Aorta (tissue), 5 donors: Measurements from ENCODE around the gene ARL3. TPM values are rescaled to one million over a fixed set of nuclear protein-coding genes. Genes with fewer than 3 reads are reported as not detected.

Source experiments
- ATAC-seq: fragments of 200-7000 bp; cut with Tn5 transposase; one replicate; pipeline ENCODE4 v1.9.1; 2022; ENCODE audit warnings: moderate library complexity; ENCODE audit not compliant: low FRiP score
- DNase-seq, 2 donors: peaks; one replicate each; pipeline ENCODE4 v3.0.0-alpha.2; 2020
- H3K27ac ChIP-seq, 2 donors: one replicate each; pipeline ENCODE4 v1.5.1; 2013; ENCODE audit warnings: low read length in 2 of 2, mild to moderate bottlenecking in 2 of 2, moderate library complexity in 2 of 2, control low read depth in 1 of 2, inconsistent platforms in 1 of 2, low read depth in 1 of 2
- H3K27me3 ChIP-seq, 2 donors: one replicate each; pipeline ENCODE4 v1.6.1; 2013; ENCODE audit warnings: control low read depth in 1 of 2, low read length in 1 of 2, mild to moderate bottlenecking in 1 of 2, moderate library complexity in 1 of 2; ENCODE audit not compliant: insufficient read depth in 2 of 2, control insufficient read depth in 1 of 2
- H3K36me3 ChIP-seq, 2 donors: one replicate each; pipeline ENCODE4 v1.6.1; 2013; ENCODE audit warnings: control low read depth in 1 of 2, low read length in 1 of 2, mild to moderate bottlenecking in 1 of 2; ENCODE audit not compliant: insufficient read depth in 2 of 2, control insufficient read depth in 1 of 2
- H3K4me1 ChIP-seq, 2 donors: one replicate each; pipeline ENCODE4 v1.6.1; 2013; ENCODE audit warnings: low read length in 2 of 2, control low read depth in 1 of 2, mild to moderate bottlenecking in 1 of 2, moderate library complexity in 1 of 2; ENCODE audit not compliant: insufficient read depth in 2 of 2, control insufficient read depth in 1 of 2
- H3K4me3 ChIP-seq, 2 donors: one replicate each; pipeline ENCODE4 v1.5.1; 2013; ENCODE audit warnings: low read length in 2 of 2, control low read depth in 1 of 2, mild to moderate bottlenecking in 1 of 2
- H3K9me3 ChIP-seq: one replicate; pipeline ENCODE4 v1.6.1; 2013; ENCODE audit warnings: mild to moderate bottlenecking, low read length; ENCODE audit not compliant: control insufficient read depth
- WGBS, 2 donors: extraction: QIAGEN DNeasy Blood & Tissue Kit; methylation state at CpG; one replicate each; pipeline ENCODE4 v1.1.7; 2013; 5-methylcytosine and 5-hydroxymethylcytosine counted together
- intact Hi-C, 2 donors: fragments of 100-400 bp; cut with DNase I; formaldehyde crosslinking; loops; one replicate each; pipeline versions ENCODE4 v1.14.2 to v1.15.0; 2022
- polyA plus RNA-seq, 2 donors: library from polyadenylated mRNA; stranded (reverse); fragments of 200-250 nt; gene quantifications; one replicate each; pipeline ENCODE4 v1.2.3, GENCODE V29; 2013
- total RNA-seq, 2 donors: library from RNA; stranded (reverse); fragmentation: NEBNext Ultra II Directional; extraction: Animal tissue kit (Norgen Biotek cat#: 25700); gene quantifications; one replicate each; pipeline ENCODE4 v1.2.1, GENCODE V29; 2021
- donor health status: healthy with polysubstance abuse.
- donor health status: Bipolar disorder and iron deficiency.
- donor health status: DM: no; HTN: no; CAD: no.
- donor health status: DM: no; HTN: no; CAD: no.
- donor health status: DM: yes; HTN: yes; CAD: no.

ARL3 gene
- total and polyA plus RNA-seq, 4 donors: 8.2 to 18.9 (median 13.0) TPM

DNA sequence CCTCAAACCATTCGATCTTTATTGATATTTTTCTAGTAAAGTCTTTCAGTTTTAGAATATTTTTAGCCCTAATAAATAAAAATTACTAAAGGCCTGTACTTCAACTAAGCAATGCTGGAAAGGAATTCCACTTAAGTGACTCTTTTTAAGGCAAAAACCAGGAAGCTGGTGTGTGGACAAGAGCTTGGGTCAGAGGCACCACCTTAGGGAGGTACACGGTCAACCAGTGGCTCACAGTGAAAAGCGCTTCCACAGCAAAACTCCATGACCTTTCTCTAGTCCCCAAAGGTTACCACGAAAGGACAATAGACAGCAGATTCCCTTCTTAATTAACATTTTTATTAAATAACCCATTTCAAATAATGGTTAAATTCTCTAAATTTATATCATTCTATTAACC lies 31.2 kb downstream of the ARL3 start:
- peaks cover 0 to 3% of the 10 kb centered on the region in 2 donors for H3K36me3 ChIP-seq

DNA sequence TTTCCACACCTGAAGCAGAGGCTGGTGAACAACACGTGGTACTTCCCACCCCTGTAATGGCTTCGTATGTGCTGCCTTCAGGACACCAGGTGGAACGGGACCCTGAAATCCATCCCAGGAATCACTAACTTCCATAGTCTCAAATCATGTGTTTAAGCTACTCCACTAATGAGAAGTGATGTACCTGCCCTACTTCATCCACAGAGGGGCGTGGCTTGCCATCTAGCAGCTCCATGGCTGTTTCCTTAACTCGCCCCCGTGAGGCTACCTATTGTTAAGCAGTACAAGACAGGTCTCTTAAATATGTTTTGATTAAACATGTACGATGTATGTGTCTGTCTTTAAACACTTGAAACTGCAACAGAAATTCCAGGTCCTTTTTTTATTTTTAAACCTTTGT lies 31.8 kb downstream of the ARL3 start:
- H3K4me1 ChIP-seq: no peaks in the 10 kb centered on the region
- H3K4me3 ChIP-seq: no peak overlapping the region
- WGBS, 2 donors: 93 to 94% methylated on average over 7 of the region's 7 CpGs
- H3K36me3 ChIP-seq: peaks cover 0 to 3% of the 10 kb centered on the region in 2 donors
- H3K27ac ChIP-seq: no peak overlapping the region
- H3K9me3 ChIP-seq: no peaks in the 10 kb centered on the region
- intact Hi-C loops: no loop called here
- H3K27me3 ChIP-seq: no peaks in the 10 kb centered on the region
- no peak for ATAC-seq
- no peak for DNase-seq

More for the DNA sequence above, 31.2 kb downstream of the ARL3 start:
- Histone ChIP-seq H3K9me3 (no peaks in the 10 kb centered on the region), H3K27me3 (no peaks in the 10 kb centered on the region), H3K27ac (no peak overlapping the region), H3K4me3 (no peak overlapping the region), H3K4me1 (no peaks in the 10 kb centered on the region)
- ATAC-seq (no peak), DNase-seq (no peak)
- intact Hi-C loops: no loop called here
- WGBS, 2 donors: 86 to 88% methylated on average over 4 of the region's 4 CpGs

DNA sequence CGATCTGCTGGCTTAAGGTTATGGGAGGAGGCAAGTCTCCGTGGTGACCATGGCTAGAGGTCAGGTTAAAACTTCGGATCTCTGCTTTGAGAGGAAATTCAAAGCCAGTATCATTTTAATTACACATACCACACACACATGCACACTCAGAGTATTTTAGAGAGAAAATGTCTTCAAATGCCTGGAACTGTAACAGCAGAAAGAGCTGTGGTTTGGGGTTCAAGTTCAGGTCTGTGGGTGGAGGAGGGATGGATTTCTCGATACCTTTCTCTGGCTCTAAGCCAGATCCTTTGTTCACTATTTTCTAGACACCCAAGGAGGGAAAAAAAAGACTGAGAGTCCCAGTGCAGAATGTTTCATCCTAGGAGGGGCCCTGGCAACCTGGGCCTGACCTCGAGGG lies 32.5 kb downstream of the ARL3 start:
- ATAC-seq (no peak), DNase-seq (no peak)
- Histone ChIP-seq H3K4me3 (no peak overlapping the region), H3K27me3 (no peaks in the 10 kb centered on the region), H3K9me3 (no peaks in the 10 kb centered on the region), H3K4me1 (no peaks in the 10 kb centered on the region), H3K36me3 (peaks cover 0 to 3% of the 10 kb centered on the region in 2 donors), H3K27ac (no peak overlapping the region)
- intact Hi-C loops: no loop called here
- 91 to 92% methylated on average over 5 of the region's 5 CpGs for WGBS, 2 donors

DNA sequence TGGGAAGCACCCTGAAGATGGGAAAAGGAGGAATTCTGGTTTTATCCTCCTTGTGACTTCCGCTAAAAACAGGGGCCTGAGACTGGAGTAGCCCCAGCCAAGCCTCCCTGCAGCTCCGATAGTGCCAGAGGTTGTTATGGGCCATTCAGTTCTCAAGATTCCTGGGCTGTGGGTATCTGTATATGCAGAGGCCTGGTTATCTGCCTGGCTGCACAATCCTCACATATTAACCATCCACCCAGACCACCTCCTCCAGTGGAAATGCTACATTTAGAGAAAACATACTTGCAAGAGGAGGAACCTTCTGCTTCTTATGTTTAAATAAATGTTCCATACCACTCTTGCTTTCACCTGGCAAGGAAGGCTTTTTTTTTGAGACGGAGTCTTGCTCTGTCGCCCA lies 34.6 kb downstream of the ARL3 start:
- no peak for ATAC-seq
- peak in 1 of 2 donors; percentile 16 for DNase-seq
- Histone ChIP-seq H3K27me3 (no peaks in the 10 kb centered on the region), H3K4me3 (no peak overlapping the region), H3K9me3 (no peaks in the 10 kb centered on the region), H3K36me3 (peaks cover 0 to 2% of the 10 kb centered on the region in 2 donors), H3K4me1 (peaks cover 0 to 3% of the 10 kb centered on the region in 2 donors), H3K27ac (no peak overlapping the region)
- 95 to 98% methylated on average over 4 of the region's 4 CpGs for WGBS, 2 donors
- intact Hi-C loops: loop anchor here in 1 of 2 donors (5.0 kb wide), 1 partner anchor 33 kb away; the partner anchor contains the start of genes ARL3 and SFXN2

DNA sequence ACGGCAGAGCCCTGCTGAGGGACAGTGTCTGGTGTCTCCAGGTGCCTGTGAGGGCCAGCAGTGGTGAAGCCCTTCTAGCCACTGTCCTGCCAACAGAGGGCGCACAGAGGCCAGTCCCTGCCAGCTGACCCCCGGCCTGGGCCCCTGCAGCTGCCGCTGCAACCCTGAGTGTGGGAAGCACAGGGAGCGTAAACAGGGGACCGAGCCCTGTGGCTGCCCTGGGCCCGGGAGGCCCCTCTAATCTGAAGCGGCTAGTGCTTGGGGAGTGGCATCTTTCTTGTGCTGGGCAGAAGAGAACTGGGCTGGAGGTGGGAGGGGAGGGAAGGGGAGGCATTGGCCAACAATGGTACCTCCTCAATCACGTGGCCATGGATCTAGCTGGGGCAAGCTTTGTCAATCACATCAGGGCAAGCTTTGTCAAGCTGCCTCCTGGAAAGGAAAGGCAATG lies 35.3 kb downstream of the ARL3 start:
- DNase-seq (peak; percentile 82 to 86), ATAC-seq (peak; percentile 49)
- intact Hi-C loops: loop anchor here in 1 of 2 donors (5.0 kb wide), 1 partner anchor 33 kb away; the partner anchor contains the start of genes ARL3 and SFXN2
- Histone ChIP-seq H3K4me1 (peaks cover 0 to 3% of the 10 kb centered on the region in 2 donors), H3K9me3 (no peaks in the 10 kb centered on the region), H3K27ac (no peak overlapping the region), H3K27me3 (no peaks in the 10 kb centered on the region), H3K36me3 (peaks cover 0 to 2% of the 10 kb centered on the region in 2 donors), H3K4me3 (no peak overlapping the region)
- WGBS, 2 donors: 30 to 38% methylated on average over 9 of the region's 9 CpGs

DNA sequence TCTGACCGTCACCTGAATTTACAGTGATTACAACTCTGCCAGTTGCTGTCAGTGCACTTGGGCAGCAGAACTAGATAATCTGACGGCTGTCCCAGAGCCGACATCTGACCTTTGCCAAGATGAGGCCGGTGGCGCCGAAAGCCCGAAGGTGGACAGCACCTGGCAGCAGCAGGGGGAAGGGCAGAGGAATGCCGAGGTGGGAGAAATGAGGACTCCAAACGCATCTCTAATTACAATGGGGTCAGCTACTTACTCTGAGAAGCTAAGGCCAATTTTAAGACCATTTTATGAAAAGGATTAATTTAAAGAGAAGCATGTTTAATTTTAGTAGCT lies 36.2 kb downstream of the ARL3 start:
- H3K4me3 ChIP-seq: no peak overlapping the region
- H3K27ac ChIP-seq: no peak overlapping the region
- intact Hi-C loops: loop anchor here in 1 of 2 donors (5.0 kb wide), 1 partner anchor 34 kb away; the partner anchor contains the start of genes ARL3 and SFXN2
- H3K36me3 ChIP-seq: peaks cover 0 to 2% of the 10 kb centered on the region in 2 donors
- no peaks in the 10 kb centered on the region for H3K9me3 ChIP-seq
- peak in 1 of 2 donors; percentile 58 for DNase-seq
- no peak for ATAC-seq
- H3K4me1 ChIP-seq: peaks cover 0 to 3% of the 10 kb centered on the region in 2 donors
- no peaks in the 10 kb centered on the region for H3K27me3 ChIP-seq
- 86 to 88% methylated on average over 9 of the region's 9 CpGs for WGBS, 2 donors

DNA sequence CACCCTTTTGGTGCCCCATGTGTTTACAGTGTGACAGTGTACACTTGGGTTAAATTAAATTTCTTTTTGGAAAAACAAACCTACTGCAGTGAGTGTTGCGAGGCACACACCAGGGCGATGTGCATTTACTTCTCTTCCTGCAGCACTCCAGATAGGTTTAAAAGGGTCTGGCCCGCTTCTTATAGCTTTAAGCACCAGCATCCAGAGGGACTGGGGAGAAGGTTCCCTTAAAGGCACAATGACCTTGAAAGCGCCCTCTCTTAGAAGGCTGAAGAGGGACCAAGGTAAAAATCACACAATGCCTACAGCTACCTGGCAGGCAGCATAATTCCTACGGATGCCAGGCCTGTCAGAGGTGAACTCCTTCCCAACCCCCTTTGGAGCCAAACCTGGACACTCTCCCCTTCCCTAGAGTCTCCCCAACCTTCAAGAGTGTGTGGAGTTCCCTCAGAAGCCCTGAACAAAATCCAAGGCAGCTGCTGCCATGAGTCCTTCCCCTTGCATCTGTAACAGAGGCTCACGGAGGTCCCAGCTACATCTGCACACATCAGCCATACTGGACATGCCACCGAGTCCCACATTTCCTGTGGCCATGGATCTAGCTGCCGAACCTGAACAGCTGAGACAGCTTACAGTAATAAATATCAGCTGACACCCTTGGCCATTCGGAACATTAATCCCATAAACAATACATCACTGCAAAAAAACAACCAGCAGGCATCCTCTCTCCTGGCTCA lies 36.7 kb downstream of the ARL3 start:
- Histone ChIP-seq H3K9me3 (no peaks in the 10 kb centered on the region), H3K27ac (no peak overlapping the region), H3K4me3 (no peak overlapping the region), H3K27me3 (no peaks in the 10 kb centered on the region), H3K4me1 (peaks cover 0 to 3% of the 10 kb centered on the region in 2 donors), H3K36me3 (peaks cover 0 to 2% of the 10 kb centered on the region in 2 donors)
- intact Hi-C loops: loop anchor here in 1 of 2 donors (5.0 kb wide), 1 partner anchor 35 kb away; the partner anchor contains the start of genes ARL3 and SFXN2
- DNase-seq (peak in 1 of 2 donors; percentile 33), ATAC-seq (no peak)
- 90 to 91% methylated on average over 9 of the region's 9 CpGs for WGBS, 2 donors

DNA sequence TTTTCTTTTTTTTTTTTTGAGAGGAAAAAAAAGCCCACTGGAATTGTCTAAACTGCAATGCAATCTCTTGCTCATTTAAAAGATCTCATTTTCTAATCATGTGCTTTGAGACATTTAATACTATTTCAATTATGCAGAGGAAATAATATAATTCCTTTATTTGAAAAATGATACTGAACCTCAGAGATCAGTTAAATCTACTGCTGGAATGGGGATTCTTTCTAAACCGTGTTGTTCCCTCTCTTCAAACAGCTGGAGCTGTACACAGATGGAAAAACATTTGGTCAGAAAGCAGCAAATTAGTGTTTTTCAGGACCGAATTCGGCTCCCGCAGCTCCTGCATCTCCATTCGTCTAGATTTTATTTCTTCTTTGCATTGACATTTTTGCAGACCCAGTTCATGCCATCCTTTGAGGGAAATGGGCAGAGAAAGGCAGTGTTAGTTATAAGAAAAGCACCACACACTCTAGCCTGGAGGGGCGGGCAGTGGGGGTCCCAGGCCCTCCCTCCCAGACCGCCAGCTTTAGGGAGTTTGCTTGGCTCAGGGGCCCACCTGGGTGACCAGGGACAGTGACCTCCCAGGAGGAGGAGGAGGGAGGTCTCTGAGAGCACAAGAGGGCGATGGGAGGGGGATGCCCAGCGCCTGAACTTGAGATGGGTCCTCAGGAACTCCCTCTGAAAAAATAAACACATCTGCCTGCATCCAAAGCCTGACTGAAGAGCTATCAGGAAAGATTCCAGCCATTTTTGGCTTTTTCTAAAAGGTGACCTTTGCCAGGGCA lies 37.5 kb downstream of the ARL3 start:
- Histone ChIP-seq H3K36me3 (no peaks in the 10 kb centered on the region), H3K4me1 (peaks cover 0 to 3% of the 10 kb centered on the region in 2 donors), H3K27ac (no peak overlapping the region), H3K27me3 (no peaks in the 10 kb centered on the region), H3K4me3 (no peak overlapping the region), H3K9me3 (no peaks in the 10 kb centered on the region)
- ATAC-seq: no peak
- 83 to 86% methylated on average over 9 of the region's 9 CpGs for WGBS, 2 donors
- intact Hi-C loops: loop anchor here in 1 of 2 donors (5.0 kb wide), 1 partner anchor 36 kb away; the partner anchor contains the start of genes ARL3 and SFXN2
- DNase-seq: peak in 1 of 2 donors; percentile 67
